Forelimb muscle (tissue), 1 donor: ENCODE data around the gene RFT1. TPM values are rescaled to one million over a fixed set of nuclear protein-coding genes. Genes with fewer than 3 reads are reported as not detected.

Experiments
- DNase-seq: peaks from one replicate; pipeline ENCODE4 v3.0.0-alpha.2; 2013; ENCODE audit warnings: low read depth
- polyA plus RNA-seq: library from polyadenylated mRNA; unstranded; fragments of 120-200 nt; gene quantifications from one replicate; pipeline ENCODE4 v1.2.1, GENCODE V29; 2013; ENCODE audit not compliant: insufficient read length

The RFT1 gene
- polyA plus RNA-seq, 1 donor: 9.4 TPM

GRCh38 chr3:53150247-53151085, 20.2 kb upstream of the RFT1 start:
- no peak for DNase-seq

GRCh38 chr3:53149699-53150098, 19.5 kb upstream of the RFT1 start:
- no peak for DNase-seq

- no peak for DNase-seq
Measured at GRCh38 chr3:53149006-53149690, 18.9 kb upstream of the RFT1 start.

- no peak for DNase-seq
Measured at GRCh38 chr3:53147903-53148400, 17.7 kb upstream of the RFT1 start.

GRCh38 chr3:53147151-53147902, 17.1 kb upstream of the RFT1 start:
- DNase-seq: no peak

GRCh38 chr3:53146319-53146891, 16.2 kb upstream of the RFT1 start:
- DNase-seq: no peak

- DNase-seq: no peak
Measured at GRCh38 chr3:53145713-53146080, 15.5 kb upstream of the RFT1 start.

- DNase-seq: no peak
Measured at GRCh38 chr3:53144862-53145712, 14.9 kb upstream of the RFT1 start.

GRCh38 chr3:53144446-53144845, 14.2 kb upstream of the RFT1 start:
- DNase-seq: no peak

- no peak for DNase-seq
Measured at GRCh38 chr3:53142986-53143385, 12.8 kb upstream of the RFT1 start.

- DNase-seq: no peak
Measured at GRCh38 chr3:53140847-53141845, 10.9 kb upstream of the RFT1 start.

- no peak for DNase-seq
Measured at GRCh38 chr3:53139906-53140846, 9.9 kb upstream of the RFT1 start.

GRCh38 chr3:53137835-53138446, 7.7 kb upstream of the RFT1 start:
- DNase-seq: no peak

GRCh38 chr3:53137221-53137620, 7.0 kb upstream of the RFT1 start:
- no peak for DNase-seq

- no peak for DNase-seq
Measured at GRCh38 chr3:53134631-53135232, 4.5 kb upstream of the RFT1 start.

GRCh38 chr3:53132347-53132746, 2.1 kb upstream of the RFT1 start:
- DNase-seq: no peak

- no peak for DNase-seq
Measured at GRCh38 chr3:53131096-53131495, 861 bp upstream of the RFT1 start.

- DNase-seq: no peak
Measured at GRCh38 chr3:53129344-53129743, 891 bp downstream of the RFT1 start.
